ENCODE data around the gene GALNT11.
"Not testable (repeated sequence)": the region's sequence is repeated elsewhere in the genome, so short reads cannot be mapped to it uniquely, and the experiment has no call there.

Gene GALNT11

DNA sequence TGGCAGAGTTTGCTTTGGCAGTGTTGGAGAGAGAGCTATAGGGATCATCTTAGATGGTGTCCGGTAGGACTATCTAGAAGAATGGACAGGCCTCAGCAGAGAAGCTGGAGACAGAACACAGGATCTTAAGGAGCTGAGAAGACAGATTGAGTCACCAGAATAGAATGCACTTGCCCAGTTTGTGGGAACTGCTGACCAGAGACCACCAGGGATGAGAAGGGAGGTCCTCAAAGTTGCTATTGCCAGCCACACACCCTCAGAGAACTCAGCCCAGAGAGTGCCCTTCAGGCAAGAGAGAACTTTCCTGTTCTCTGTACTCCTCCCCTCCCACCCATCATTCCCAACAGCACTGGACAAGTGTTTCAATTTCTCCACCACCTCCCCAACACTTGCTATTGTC is 25.3 kb upstream of the GALNT11 start:
- Histone ChIP-seq H3K4me1 (ENCODE audit: control insufficient read depth in 5 of 5, insufficient read depth in 5 of 5, low read length in 5 of 5) (no peaks in the 10 kb centered on the region), H3K36me3 (ENCODE audit: control insufficient read depth in 5 of 5, insufficient read depth in 5 of 5, low read length in 5 of 5) (no peaks in the 10 kb centered on the region), H3K27ac (ENCODE audit: low read depth, low read length) (no peak overlapping the region), H3K4me3 (ENCODE audit: low read depth in 1 of 5, low read length in 5 of 5) (no peak overlapping the region), H3K27me3 (ENCODE audit: control insufficient read depth in 5 of 5, insufficient read depth in 4 of 5, low read length in 5 of 5) (peaks cover 0 to 3% (median 0%) of the 10 kb centered on the region in 5 donors), H3K9me3 (ENCODE audit: control insufficient read depth in 5 of 5, low read length in 5 of 5) (peaks cover 0 to 2% (median 0%) of the 10 kb centered on the region in 5 donors), H3K9ac (ENCODE audit: low read length in 5 of 5) (no peak overlapping the region)

DNA sequence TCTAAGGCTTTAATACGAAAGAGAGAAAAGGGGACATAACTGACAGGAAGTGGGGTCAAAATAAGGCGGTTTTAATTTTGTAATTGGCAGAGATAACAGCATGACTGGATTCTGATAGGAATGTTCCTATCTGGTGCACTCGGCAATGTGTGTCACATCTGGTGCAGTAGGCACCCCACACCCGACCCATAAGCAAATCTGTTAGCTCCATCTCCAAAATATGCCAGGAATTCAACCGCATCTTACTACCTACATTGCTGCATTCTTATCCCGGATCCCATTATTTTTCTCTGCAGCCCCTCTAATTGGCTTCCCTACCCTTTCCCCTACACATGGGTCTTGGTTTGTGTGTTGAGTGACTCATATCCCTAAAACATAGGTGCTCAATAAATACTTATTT is 19.1 kb upstream of the GALNT11 start:
- H3K27ac ChIP-seq (ENCODE audit: low read depth, low read length), result no peak overlapping the region
- no peak overlapping the region for H3K9ac ChIP-seq (ENCODE audit: low read length in 5 of 5)
- H3K27me3 ChIP-seq (ENCODE audit: control insufficient read depth in 5 of 5, insufficient read depth in 4 of 5, low read length in 5 of 5), result no peaks in the 10 kb centered on the region
- H3K4me3 ChIP-seq (ENCODE audit: low read depth in 1 of 5, low read length in 5 of 5), result no peak overlapping the region
- H3K36me3 ChIP-seq (ENCODE audit: control insufficient read depth in 5 of 5, insufficient read depth in 5 of 5, low read length in 5 of 5), result no peaks in the 10 kb centered on the region
- no peaks in the 10 kb centered on the region for H3K4me1 ChIP-seq (ENCODE audit: control insufficient read depth in 5 of 5, insufficient read depth in 5 of 5, low read length in 5 of 5)
- H3K9me3 ChIP-seq (ENCODE audit: control insufficient read depth in 5 of 5, low read length in 5 of 5), result no peaks in the 10 kb centered on the region

DNA sequence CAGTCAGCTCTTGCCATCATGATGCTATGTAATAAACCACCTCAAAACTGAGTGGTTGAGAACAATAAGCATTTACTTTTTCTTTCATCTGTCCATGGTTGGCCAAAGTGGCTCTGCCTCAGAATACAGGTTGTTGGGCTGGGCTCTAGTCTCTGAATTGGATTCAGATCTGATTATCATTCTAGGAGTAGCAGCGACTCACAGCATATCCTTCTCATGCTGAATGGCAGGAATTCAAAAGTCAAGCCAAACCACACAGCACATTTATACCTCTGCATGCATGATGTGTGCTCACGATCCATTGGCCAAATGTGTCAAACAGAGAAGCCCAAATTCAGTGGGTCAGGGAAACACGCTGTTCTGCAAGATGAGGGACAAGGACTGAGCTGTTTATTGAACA is 13.6 kb upstream of the GALNT11 start:
- H3K4me3 ChIP-seq (ENCODE audit: low read depth in 1 of 5, low read length in 5 of 5), result no peak overlapping the region
- H3K36me3 ChIP-seq (ENCODE audit: control insufficient read depth in 5 of 5, insufficient read depth in 5 of 5, low read length in 5 of 5), result no peaks in the 10 kb centered on the region
- no peaks in the 10 kb centered on the region for H3K27me3 ChIP-seq (ENCODE audit: control insufficient read depth in 5 of 5, insufficient read depth in 4 of 5, low read length in 5 of 5)
- H3K27ac ChIP-seq (ENCODE audit: low read depth, low read length), result no peak overlapping the region
- H3K4me1 ChIP-seq (ENCODE audit: control insufficient read depth in 5 of 5, insufficient read depth in 5 of 5, low read length in 5 of 5), result no peaks in the 10 kb centered on the region
- peaks cover 0 to 4% (median 0%) of the 10 kb centered on the region in 5 donors for H3K9me3 ChIP-seq (ENCODE audit: control insufficient read depth in 5 of 5, low read length in 5 of 5)
- no peak overlapping the region for H3K9ac ChIP-seq (ENCODE audit: low read length in 5 of 5)

DNA sequence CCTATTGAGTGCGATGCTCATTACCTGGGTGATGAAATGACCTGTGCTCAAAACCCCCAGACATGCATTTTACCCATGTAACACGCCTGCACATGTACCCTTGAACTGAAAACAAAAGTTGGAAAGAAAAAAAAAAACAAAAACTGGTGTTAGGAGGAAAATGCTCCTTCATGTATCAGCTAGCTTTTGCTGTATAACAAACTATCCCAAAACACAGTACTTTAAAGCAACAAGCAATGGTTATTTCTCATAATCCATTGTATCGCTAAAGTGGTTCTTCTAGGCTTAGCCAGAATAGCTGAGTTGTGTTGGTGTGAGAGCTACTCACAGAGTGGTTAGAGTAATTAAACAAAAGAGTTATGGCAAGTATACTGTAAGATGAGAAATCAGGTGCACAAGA is 12.2 kb upstream of the GALNT11 start:
- Histone ChIP-seq H3K9ac (ENCODE audit: low read length in 5 of 5) (no peak overlapping the region), H3K27me3 (ENCODE audit: control insufficient read depth in 5 of 5, insufficient read depth in 4 of 5, low read length in 5 of 5) (no peaks in the 10 kb centered on the region), H3K4me3 (ENCODE audit: low read depth in 1 of 5, low read length in 5 of 5) (no peak overlapping the region), H3K36me3 (ENCODE audit: control insufficient read depth in 5 of 5, insufficient read depth in 5 of 5, low read length in 5 of 5) (no peaks in the 10 kb centered on the region), H3K9me3 (ENCODE audit: control insufficient read depth in 5 of 5, low read length in 5 of 5) (peaks cover 0 to 4% (median 0%) of the 10 kb centered on the region in 5 donors), H3K4me1 (ENCODE audit: control insufficient read depth in 5 of 5, insufficient read depth in 5 of 5, low read length in 5 of 5) (no peaks in the 10 kb centered on the region), H3K27ac (ENCODE audit: low read depth, low read length) (no peak overlapping the region)

DNA sequence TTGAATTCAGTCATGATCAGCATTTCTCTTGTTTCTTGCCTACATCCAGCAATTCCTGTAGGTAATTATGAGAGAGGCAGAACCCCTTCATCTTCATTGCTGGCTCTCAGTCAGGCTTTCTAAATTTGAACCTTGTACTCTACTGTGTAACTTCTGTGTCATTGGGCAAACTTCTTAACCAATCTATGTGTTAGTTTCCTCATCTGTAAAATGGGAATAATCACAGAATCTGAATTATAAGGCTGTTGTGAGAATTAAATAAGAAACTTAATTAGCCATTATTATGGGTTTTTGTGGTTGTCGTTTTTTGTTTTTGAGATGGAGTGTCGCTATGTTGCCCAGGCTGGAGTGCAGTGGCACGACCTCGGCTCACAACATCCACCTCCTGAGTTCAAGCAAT is 11.5 kb upstream of the GALNT11 start:
- no peaks in the 10 kb centered on the region for H3K36me3 ChIP-seq (ENCODE audit: control insufficient read depth in 5 of 5, insufficient read depth in 5 of 5, low read length in 5 of 5)
- H3K9me3 ChIP-seq (ENCODE audit: control insufficient read depth in 5 of 5, low read length in 5 of 5), result peaks cover 0 to 4% (median 0%) of the 10 kb centered on the region in 5 donors
- no peak overlapping the region for H3K4me3 ChIP-seq (ENCODE audit: low read depth in 1 of 5, low read length in 5 of 5)
- no peak overlapping the region for H3K9ac ChIP-seq (ENCODE audit: low read length in 5 of 5)
- no peaks in the 10 kb centered on the region for H3K4me1 ChIP-seq (ENCODE audit: control insufficient read depth in 5 of 5, insufficient read depth in 5 of 5, low read length in 5 of 5)
- peaks cover 0 to 2% (median 0%) of the 10 kb centered on the region in 5 donors for H3K27me3 ChIP-seq (ENCODE audit: control insufficient read depth in 5 of 5, insufficient read depth in 4 of 5, low read length in 5 of 5)
- no peak overlapping the region for H3K27ac ChIP-seq (ENCODE audit: low read depth, low read length)

DNA sequence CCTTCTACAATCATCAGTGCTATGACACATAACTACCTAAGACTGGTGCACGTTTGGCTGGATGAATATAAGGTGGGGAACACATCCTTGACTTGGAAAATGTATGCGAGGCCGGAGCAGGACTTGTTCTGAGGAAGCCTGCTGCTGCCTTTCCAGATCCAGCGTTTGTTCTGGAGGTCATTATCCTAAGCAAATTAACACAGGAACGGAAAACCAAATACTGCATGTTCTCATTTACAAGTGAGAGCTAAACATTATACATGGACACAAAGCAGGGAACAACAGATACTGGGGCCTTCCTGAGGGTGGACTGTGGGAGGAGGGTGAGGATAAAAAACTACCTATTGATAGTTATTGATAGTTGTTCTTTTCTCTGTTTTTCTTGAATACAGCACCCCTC is 10.8 kb upstream of the GALNT11 start:
- no peaks in the 10 kb centered on the region for H3K4me1 ChIP-seq (ENCODE audit: control insufficient read depth in 5 of 5, insufficient read depth in 5 of 5, low read length in 5 of 5)
- H3K9ac ChIP-seq (ENCODE audit: low read length in 5 of 5), result no peak overlapping the region
- no peak overlapping the region for H3K27ac ChIP-seq (ENCODE audit: low read depth, low read length)
- peaks cover 0 to 2% (median 0%) of the 10 kb centered on the region in 5 donors for H3K27me3 ChIP-seq (ENCODE audit: control insufficient read depth in 5 of 5, insufficient read depth in 4 of 5, low read length in 5 of 5)
- peaks cover 0 to 4% (median 0%) of the 10 kb centered on the region in 5 donors for H3K9me3 ChIP-seq (ENCODE audit: control insufficient read depth in 5 of 5, low read length in 5 of 5)
- no peak overlapping the region for H3K4me3 ChIP-seq (ENCODE audit: low read depth in 1 of 5, low read length in 5 of 5)
- H3K36me3 ChIP-seq (ENCODE audit: control insufficient read depth in 5 of 5, insufficient read depth in 5 of 5, low read length in 5 of 5), result no peaks in the 10 kb centered on the region

DNA sequence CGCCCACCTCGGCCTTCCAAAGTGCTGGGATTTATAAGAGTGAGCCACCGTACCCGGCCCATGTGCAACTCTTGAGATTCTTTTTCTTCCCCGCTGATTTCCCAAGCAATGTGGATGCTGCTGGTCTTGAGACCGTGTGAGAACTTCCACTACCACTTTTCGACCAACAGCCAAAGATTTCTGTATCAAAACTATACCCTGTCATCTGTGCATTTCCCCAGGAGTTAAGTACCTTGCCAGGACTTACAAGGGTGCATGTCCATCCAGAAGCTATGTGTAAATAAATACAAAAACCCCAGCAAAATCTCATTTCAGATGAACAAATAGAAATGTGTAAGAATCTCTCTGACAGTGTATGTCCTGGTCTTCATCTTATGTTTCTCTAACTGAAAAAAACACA is 9.9 kb upstream of the GALNT11 start:
- H3K27me3 ChIP-seq (ENCODE audit: control insufficient read depth in 5 of 5, insufficient read depth in 4 of 5, low read length in 5 of 5), result peaks cover 0 to 2% (median 0%) of the 10 kb centered on the region in 5 donors

DNA sequence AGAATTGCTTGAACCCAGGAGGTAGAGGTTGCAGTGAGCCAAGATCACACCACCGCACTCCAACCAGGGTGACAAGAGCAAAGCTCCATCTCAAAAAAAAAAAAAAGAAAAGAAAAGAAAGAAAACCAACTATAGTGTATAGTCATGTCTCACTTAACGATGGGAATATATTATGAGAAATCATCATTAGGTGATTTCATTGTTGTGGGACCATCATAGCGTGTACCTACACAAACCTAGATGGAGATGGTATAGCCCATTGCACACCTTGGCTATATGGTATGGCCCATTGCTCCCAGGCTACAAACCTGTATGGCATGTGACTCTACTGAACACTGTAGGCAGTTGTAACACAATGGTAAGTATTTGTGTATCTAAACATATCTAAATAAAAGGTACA is 8.5 kb upstream of the GALNT11 start:
- Histone ChIP-seq H3K27me3 (ENCODE audit: control insufficient read depth in 5 of 5, insufficient read depth in 4 of 5, low read length in 5 of 5) (peaks cover 0 to 2% (median 0%) of the 10 kb centered on the region in 5 donors), H3K9me3 (ENCODE audit: control insufficient read depth in 5 of 5, low read length in 5 of 5) (peaks cover 0 to 4% (median 0%) of the 10 kb centered on the region in 5 donors), H3K4me3 (ENCODE audit: low read depth in 1 of 5, low read length in 5 of 5) (no peak overlapping the region), H3K27ac (ENCODE audit: low read depth, low read length) (no peak overlapping the region), H3K9ac (ENCODE audit: low read length in 5 of 5) (no peak overlapping the region), H3K36me3 (ENCODE audit: control insufficient read depth in 5 of 5, insufficient read depth in 5 of 5, low read length in 5 of 5) (no peaks in the 10 kb centered on the region), H3K4me1 (ENCODE audit: control insufficient read depth in 5 of 5, insufficient read depth in 5 of 5, low read length in 5 of 5) (no peaks in the 10 kb centered on the region)

More for the DNA sequence above, 9.9 kb upstream of the GALNT11 start:
- Histone ChIP-seq H3K9me3 (ENCODE audit: control insufficient read depth in 5 of 5, low read length in 5 of 5) (peaks cover 0 to 4% (median 0%) of the 10 kb centered on the region in 5 donors), H3K36me3 (ENCODE audit: control insufficient read depth in 5 of 5, insufficient read depth in 5 of 5, low read length in 5 of 5) (no peaks in the 10 kb centered on the region), H3K4me3 (ENCODE audit: low read depth in 1 of 5, low read length in 5 of 5) (no peak overlapping the region), H3K9ac (ENCODE audit: low read length in 5 of 5) (no peak overlapping the region), H3K4me1 (ENCODE audit: control insufficient read depth in 5 of 5, insufficient read depth in 5 of 5, low read length in 5 of 5) (no peaks in the 10 kb centered on the region), H3K27ac (ENCODE audit: low read depth, low read length) (no peak overlapping the region)

DNA sequence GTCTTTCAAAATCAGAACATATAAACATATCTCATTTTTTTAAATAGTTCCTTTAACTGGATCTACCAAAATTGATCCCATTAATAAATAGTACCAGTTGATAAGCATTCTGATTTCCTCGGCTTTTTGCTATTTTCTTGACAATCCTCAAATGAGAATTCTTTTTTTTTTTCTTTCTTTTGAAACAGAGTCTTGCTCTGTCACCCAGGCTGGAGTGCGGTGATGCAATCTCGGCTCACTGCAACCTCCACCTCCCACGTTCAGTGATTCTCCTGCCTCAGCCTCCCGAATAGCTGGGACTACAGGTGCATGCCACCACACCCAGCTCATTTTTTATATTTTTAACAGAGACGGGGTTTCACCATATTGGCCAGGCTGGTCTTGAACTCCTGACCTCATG is 7.8 kb upstream of the GALNT11 start:
- not testable (repeated sequence) for H3K27me3 ChIP-seq (ENCODE audit: control insufficient read depth in 5 of 5, insufficient read depth in 4 of 5, low read length in 5 of 5); H3K4me3 ChIP-seq (ENCODE audit: low read depth in 1 of 5, low read length in 5 of 5); H3K9ac ChIP-seq (ENCODE audit: low read length in 5 of 5); H3K4me1 ChIP-seq (ENCODE audit: control insufficient read depth in 5 of 5, insufficient read depth in 5 of 5, low read length in 5 of 5); H3K36me3 ChIP-seq (ENCODE audit: control insufficient read depth in 5 of 5, insufficient read depth in 5 of 5, low read length in 5 of 5); H3K27ac ChIP-seq (ENCODE audit: low read depth, low read length); H3K9me3 ChIP-seq (ENCODE audit: control insufficient read depth in 5 of 5, low read length in 5 of 5)

DNA sequence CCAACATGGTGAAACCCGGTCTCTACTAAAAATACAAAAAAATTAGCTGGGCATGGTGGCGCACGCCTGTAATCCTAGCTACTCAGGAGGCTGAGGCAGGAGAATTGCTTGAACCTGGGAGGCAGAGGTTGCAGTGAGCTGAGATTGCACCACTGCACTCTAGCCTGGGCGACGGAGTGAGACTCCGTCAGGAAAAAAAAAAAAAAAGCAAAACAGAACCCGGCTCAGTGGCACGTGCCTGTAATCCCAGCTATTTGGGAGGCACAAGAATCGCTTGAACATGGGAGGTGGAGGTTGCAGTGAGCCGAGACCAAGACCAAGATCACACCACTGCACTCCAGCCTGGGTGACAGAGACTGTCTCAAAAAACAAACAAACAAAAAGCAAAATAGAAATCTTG is 3.7 kb upstream of the GALNT11 start:
- not testable (repeated sequence) for H3K27me3 ChIP-seq (ENCODE audit: control insufficient read depth in 5 of 5, insufficient read depth in 4 of 5, low read length in 5 of 5); H3K9ac ChIP-seq (ENCODE audit: low read length in 5 of 5); H3K9me3 ChIP-seq (ENCODE audit: control insufficient read depth in 5 of 5, low read length in 5 of 5); H3K27ac ChIP-seq (ENCODE audit: low read depth, low read length); H3K36me3 ChIP-seq (ENCODE audit: control insufficient read depth in 5 of 5, insufficient read depth in 5 of 5, low read length in 5 of 5); H3K4me3 ChIP-seq (ENCODE audit: low read depth in 1 of 5, low read length in 5 of 5)
- peaks cover 5 to 14% (median 13%) of the 10 kb centered on the region in 5 donors for H3K4me1 ChIP-seq (ENCODE audit: control insufficient read depth in 5 of 5, insufficient read depth in 5 of 5, low read length in 5 of 5)

Measured in subcutaneous abdominal adipose tissue (tissue), 5 donors.